ENCODE data around the gene BCL2. TPM values are rescaled to one million over a fixed set of nuclear protein-coding genes. Genes with fewer than 3 reads are reported as not detected.

Gene BCL2
- total and polyA plus RNA-seq, 3 donors from 2014 or later: 6.3 to 20.8 (median 16.0) TPM

- H3K4me3 ChIP-seq: no peak overlapping the region
- DNase-seq: no peak
- H3K36me3 ChIP-seq (ENCODE audit: low read depth, missing control alignments): no peaks in the 10 kb centered on the region
- H3K27ac ChIP-seq: no peak overlapping the region
- TF ChIP-seq CTCF (IDR thresholded peaks at IDR 0.05) (no peak), POLR2A (IDR thresholded peaks at IDR 0.05) (no peak)
- H3K27me3 ChIP-seq: no peaks in the 10 kb centered on the region
- WGBS, 2 donors: 69 to 82% methylated on average over 2 of the region's 2 CpGs
- H3K4me1 ChIP-seq: no peaks in the 10 kb centered on the region
- intact Hi-C loops (cut with DNase I; ENCODE audit: low total_unique reads): no loop called here
- no peaks in the 10 kb centered on the region for H3K9me3 ChIP-seq
Measured at GRCh38 chr18:63223837-63224236, 95.7 kb downstream of the BCL2 start.

DNA sequence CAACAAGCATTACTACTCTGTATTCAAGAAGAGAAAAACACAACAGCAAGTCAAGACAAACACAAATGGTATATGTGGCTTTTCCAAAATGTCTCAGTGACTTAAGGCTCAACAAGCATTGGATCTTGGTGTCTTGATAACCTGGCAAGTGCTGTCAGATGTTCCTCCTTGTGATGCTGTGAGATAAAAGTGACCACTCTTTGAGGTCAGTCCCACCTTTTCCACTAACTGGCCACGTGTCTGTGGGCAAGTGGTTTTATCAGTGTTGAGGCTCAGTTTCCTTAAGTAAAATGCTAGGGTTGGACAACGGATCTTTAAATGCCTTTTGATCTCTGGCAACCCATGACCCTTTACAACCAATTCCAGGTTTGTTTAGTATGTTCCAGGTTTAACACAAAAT is 98.7 kb downstream of the BCL2 start:
- 47 to 94% methylated on average over 1 to 2 of the region's 2 CpGs for whole genome bisulfite sequencing, 2 donors
- TF ChIP-seq CTCF (IDR thresholded peaks at IDR 0.05) (no peak), POLR2A (IDR thresholded peaks at IDR 0.05) (no peak)
- intact Hi-C loops (cut with DNase I; ENCODE audit: low total_unique reads): no loop called here
- no peaks in the 10 kb centered on the region for H3K9me3 ChIP-seq
- no peak overlapping the region for H3K4me3 ChIP-seq
- H3K36me3 ChIP-seq (ENCODE audit: low read depth, missing control alignments): no peaks in the 10 kb centered on the region
- no peak overlapping the region for H3K27ac ChIP-seq
- no peak for DNase-seq
- H3K4me1 ChIP-seq: no peaks in the 10 kb centered on the region
- H3K27me3 ChIP-seq: no peaks in the 10 kb centered on the region

DNA sequence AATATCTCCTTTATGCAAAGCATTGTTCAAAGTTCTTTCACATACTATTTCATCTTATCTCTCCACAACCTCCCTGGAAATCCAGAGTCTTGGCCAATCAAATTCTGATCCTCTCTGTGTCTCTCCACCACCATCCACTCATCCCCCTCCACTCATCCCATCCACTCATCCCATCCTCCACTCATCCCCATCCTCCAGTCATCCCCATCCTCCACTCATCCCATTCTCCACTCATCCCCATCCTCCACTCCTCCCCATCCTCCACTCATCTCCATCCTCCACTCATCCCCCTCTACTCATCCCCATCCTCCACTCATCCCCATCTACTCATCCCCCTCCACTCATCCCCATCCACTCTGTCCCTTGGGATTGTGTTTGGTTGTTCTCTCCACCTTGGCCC is 101.1 kb downstream of the BCL2 start:
- no peaks in the 10 kb centered on the region for H3K27me3 ChIP-seq
- no peaks in the 10 kb centered on the region for H3K4me1 ChIP-seq
- no peak overlapping the region for H3K4me3 ChIP-seq
- TF ChIP-seq CTCF (IDR thresholded peaks at IDR 0.05) (no peak), POLR2A (IDR thresholded peaks at IDR 0.05) (no peak)
- H3K36me3 ChIP-seq (ENCODE audit: low read depth, missing control alignments): no peaks in the 10 kb centered on the region
- DNase-seq: no peak
- no peak overlapping the region for H3K27ac ChIP-seq
- no peaks in the 10 kb centered on the region for H3K9me3 ChIP-seq
- intact Hi-C loops (cut with DNase I; ENCODE audit: low total_unique reads): no loop called here

GRCh38 chr18:63216516-63217311 is 102.9 kb downstream of the BCL2 start:
- Histone ChIP-seq H3K27ac (no peak overlapping the region), H3K36me3 (ENCODE audit: low read depth, missing control alignments) (no peaks in the 10 kb centered on the region), H3K4me1 (no peaks in the 10 kb centered on the region), H3K4me3 (no peak overlapping the region), H3K27me3 (no peaks in the 10 kb centered on the region), H3K9me3 (no peaks in the 10 kb centered on the region)
- no peak for DNase-seq
- 66 to 75% methylated on average over 9 of the region's 9 CpGs for WGBS, 2 donors
- TF ChIP-seq POLR2A (IDR thresholded peaks at IDR 0.05): no peak
- TF ChIP-seq CTCF (IDR thresholded peaks at IDR 0.05): no peak
- intact Hi-C loops (cut with DNase I; ENCODE audit: low total_unique reads): no loop called here
